Keratinocyte (primary cell): Measurements from ENCODE around the gene DOCK11.

ENCODE experiments used
- CTCF ChIP-seq, 3 experiments: IDR thresholded peaks in 1 of 3; conservative IDR thresholded peaks in 1 of 3; optimal IDR thresholded peaks in 1 of 3; 2 replicates in 2 of 3; 3 replicates in 1 of 3; pipeline versions ENCODE3 to v1.5.1; 2011; ENCODE audit warnings: low read length in 3 of 3, mild to moderate bottlenecking in 3 of 3, moderate library complexity in 2 of 3, control low read depth in 1 of 3, inconsistent platforms in 1 of 3; ENCODE audit not compliant: insufficient read depth in 2 of 3; ENCODE audit errors: extremely low read depth in 1 of 3
- EZH2 ChIP-seq: IDR thresholded peaks from one replicate; pipeline ENCODE4 v1.6.1; 2012; ENCODE audit warnings: inconsistent platforms, mild to moderate bottlenecking, low read length, moderate library complexity

- TF ChIP-seq CTCF (optimal IDR thresholded peaks at IDR 0.05 in 1 of 3, IDR thresholded peaks at IDR 0.05 in 1 of 3, conservative IDR thresholded peaks at IDR 0.05 in 1 of 3; ENCODE audit: extremely low read depth in 1 of 3, insufficient read depth in 2 of 3, low read length in 3 of 3) (no peak), EZH2 (no peak)
Measured at GRCh38 chrX:118585296-118585695, 89.7 kb downstream of the DOCK11 start.
